ENCODE data around the gene RFFL. TPM values are rescaled to one million over a fixed set of nuclear protein-coding genes. Genes with fewer than 3 reads are reported as not detected.

RFFL gene
- total and polyA plus RNA-seq, 8 donors = 3.6 to 24.4 (median 16.7) TPM

GRCh38 chr17:35089586-35090296 is 26.2 kb upstream of the RFFL start:
- peak overlapping the region in 3 of 4 donors; percentile 41 to 91 (median 83) for H3K4me3 ChIP-seq
- intact Hi-C loops (cut with DNase I) = loop anchor here in 1 of 3 donors (10.0 kb wide), 1 partner anchor 85 kb away; no protein-coding TSS in a partner anchor
- ATAC-seq (peak; percentile 3 to 11 (median 4)), FAIRE-seq (no peak), DNase-seq (peak in 1 of 6 donors; percentile 21)
- no peaks in the 10 kb centered on the region for H3K27me3 ChIP-seq
- H3K9me3 ChIP-seq = no peaks in the 10 kb centered on the region
- peak overlapping the region in 3 of 4 donors; percentile 22 to 93 (median 38) for H3K27ac ChIP-seq
- no peak for TF ChIP-seq CTCF (IDR thresholded peaks at IDR 0.05)
- no peaks in the 10 kb centered on the region for H3K36me3 ChIP-seq
- 51 to 55% methylated on average over 22 of the region's 22 CpGs for whole genome bisulfite sequencing, 2 donors
- peaks cover 5 to 11% (median 10%) of the 10 kb centered on the region in 3 donors for H3K4me1 ChIP-seq

DNA sequence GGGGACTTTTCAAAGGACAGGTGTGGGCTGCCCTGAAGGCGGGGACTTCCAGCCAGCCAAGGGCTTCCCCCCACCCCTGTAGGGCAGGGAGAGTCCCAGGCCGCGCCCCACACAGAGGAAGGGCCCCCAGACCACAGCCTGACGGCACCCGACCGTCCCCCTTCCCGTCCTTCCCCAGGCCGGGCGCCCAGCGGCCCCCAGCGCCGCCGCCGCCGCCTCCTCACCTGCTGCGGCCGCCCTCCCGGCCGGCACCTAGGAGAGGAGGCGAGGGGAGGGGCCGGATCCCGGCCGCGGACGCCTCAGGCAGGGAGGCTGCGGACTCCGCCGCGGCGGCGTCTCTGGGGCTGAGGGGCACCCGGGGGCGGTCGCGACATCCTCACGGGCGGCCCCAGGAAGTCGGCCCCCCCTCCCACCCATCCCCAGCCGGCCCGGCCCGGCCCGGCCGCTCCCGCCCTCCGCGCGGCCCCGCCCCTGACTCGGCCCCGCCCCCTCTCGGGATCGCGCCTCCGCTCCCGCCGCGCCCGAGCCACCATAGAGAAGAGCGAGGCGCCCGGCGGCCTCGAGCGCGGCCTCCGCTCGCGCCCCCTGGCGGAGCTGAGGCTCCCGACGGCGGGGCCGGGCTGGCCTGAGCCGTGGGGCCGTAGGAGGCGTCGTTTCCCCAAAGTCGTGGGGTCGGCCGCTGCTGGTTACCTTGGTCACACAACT is 25.5 kb upstream of the RFFL start:
- peak overlapping the region; percentile 66 to 94 (median 81) for H3K27ac ChIP-seq
- FAIRE-seq = no peak
- no peaks in the 10 kb centered on the region for H3K27me3 ChIP-seq
- peak; percentile 67 to 86 (median 76) for TF ChIP-seq CTCF (IDR thresholded peaks at IDR 0.05)
- peaks cover 5 to 11% (median 10%) of the 10 kb centered on the region in 3 donors for H3K4me1 ChIP-seq
- no peaks in the 10 kb centered on the region for H3K36me3 ChIP-seq
- intact Hi-C loops (cut with DNase I) = no loop called here
- peak overlapping the region; percentile 41 to 98 (median 87) for H3K4me3 ChIP-seq
- WGBS, 2 donors = 0 to 1% methylated on average over 31 to 80 of the region's 80 CpGs
- ATAC-seq = peak; percentile 88 to 95 (median 93)
- DNase-seq = peak; percentile 78 to 97 (median 90)
- no peaks in the 10 kb centered on the region for H3K9me3 ChIP-seq

- peak overlapping the region; percentile 66 to 94 (median 81) for H3K27ac ChIP-seq
- ATAC-seq (peak; percentile 35 to 67 (median 60)), DNase-seq (peak; percentile 38 to 79 (median 55)), FAIRE-seq (no peak)
- H3K36me3 ChIP-seq = no peaks in the 10 kb centered on the region
- peaks cover 5 to 11% (median 10%) of the 10 kb centered on the region in 3 donors for H3K4me1 ChIP-seq
- intact Hi-C loops (cut with DNase I) = no loop called here
- peak overlapping the region; percentile 41 to 98 (median 87) for H3K4me3 ChIP-seq
- WGBS, 2 donors = 0% methylated on average over 26 of the region's 26 CpGs
- no peaks in the 10 kb centered on the region for H3K9me3 ChIP-seq
- H3K27me3 ChIP-seq = no peaks in the 10 kb centered on the region
- TF ChIP-seq CTCF (IDR thresholded peaks at IDR 0.05) = no peak
Observed at GRCh38 chr17:35088356-35088880, 24.9 kb upstream of the RFFL start.

- no peaks in the 10 kb centered on the region for H3K9me3 ChIP-seq
- TF ChIP-seq CTCF (IDR thresholded peaks at IDR 0.05) = no peak
- peaks cover 5 to 13% (median 10%) of the 10 kb centered on the region in 3 donors for H3K4me1 ChIP-seq
- DNase-seq (peak in 3 of 6 donors; percentile 16 to 30 (median 21)), FAIRE-seq (no peak), ATAC-seq (peak; percentile 7 to 44 (median 34))
- intact Hi-C loops (cut with DNase I) = no loop called here
- peak overlapping the region; percentile 41 to 98 (median 87) for H3K4me3 ChIP-seq
- H3K36me3 ChIP-seq = no peaks in the 10 kb centered on the region
- H3K27me3 ChIP-seq = no peaks in the 10 kb centered on the region
- WGBS, 2 donors = 3 to 6% methylated on average over 9 of the region's 9 CpGs
- H3K27ac ChIP-seq = peak overlapping the region; percentile 66 to 94 (median 81)
Observed at GRCh38 chr17:35087731-35088355, 24.3 kb upstream of the RFFL start.
